Heart left ventricle (tissue), 13 donors: Measurements from ENCODE around the gene SELENOO.

ENCODE experiments used
- POLR2A ChIP-seq, 2 donors: fragments of 450-650 bp; IDR thresholded peaks; one replicate each; pipeline ENCODE4 v1.6.1; 2017; ENCODE audit warnings: antibody characterized with exemption in 2 of 2, mild to moderate bottlenecking in 2 of 2, moderate library complexity in 2 of 2
- TF ChIP-seq, protein P1 (sequence below), 12 donors: fragments of 200-600 bp; sonication (generic) in 4 of 12; IDR thresholded peaks; one replicate each; pipeline versions ENCODE4 v1.5.0 to v1.8.0; 2018 to 2022; ENCODE audit warnings: antibody characterized with exemption in 12 of 12, mild to moderate bottlenecking in 5 of 12
- donor health status: ischemic (EF 13 %, LVEDD 7.1; RV severe dilation, severe dysfunction).
- donor health status: DM: no; HTN: yes; CAD: no.
- donor health status: DM: no; HTN: no; CAD: no.
- donor health status: ischemic (EF 25% LVEDD 6.9; RV normal size, moderate dysfunction).
- donor health status: ischemic (EF 25% LVEDD 5.7; RV mildly dilated, moderate dysfunction).
- donor health status: ischemic (EF 35%, LVEDD 5.7; RV mildly dilated, moderate dysfunction).
- donor health status: nonischemic (EF 11% LVEDD 7.7; RV severe dilation, severe dysfunction).
- donor health status: DM: yes; HTN: yes; CAD: no.
- donor health status: PGD.
- donor health status: ischemic (EF 29% LVEDD 5.4; RV normal size, mild dysfunction).
- donor health status: nonischemic (EF 23%, LVEDD 6.1; RV moderate dilation, normal function).

DNA sequence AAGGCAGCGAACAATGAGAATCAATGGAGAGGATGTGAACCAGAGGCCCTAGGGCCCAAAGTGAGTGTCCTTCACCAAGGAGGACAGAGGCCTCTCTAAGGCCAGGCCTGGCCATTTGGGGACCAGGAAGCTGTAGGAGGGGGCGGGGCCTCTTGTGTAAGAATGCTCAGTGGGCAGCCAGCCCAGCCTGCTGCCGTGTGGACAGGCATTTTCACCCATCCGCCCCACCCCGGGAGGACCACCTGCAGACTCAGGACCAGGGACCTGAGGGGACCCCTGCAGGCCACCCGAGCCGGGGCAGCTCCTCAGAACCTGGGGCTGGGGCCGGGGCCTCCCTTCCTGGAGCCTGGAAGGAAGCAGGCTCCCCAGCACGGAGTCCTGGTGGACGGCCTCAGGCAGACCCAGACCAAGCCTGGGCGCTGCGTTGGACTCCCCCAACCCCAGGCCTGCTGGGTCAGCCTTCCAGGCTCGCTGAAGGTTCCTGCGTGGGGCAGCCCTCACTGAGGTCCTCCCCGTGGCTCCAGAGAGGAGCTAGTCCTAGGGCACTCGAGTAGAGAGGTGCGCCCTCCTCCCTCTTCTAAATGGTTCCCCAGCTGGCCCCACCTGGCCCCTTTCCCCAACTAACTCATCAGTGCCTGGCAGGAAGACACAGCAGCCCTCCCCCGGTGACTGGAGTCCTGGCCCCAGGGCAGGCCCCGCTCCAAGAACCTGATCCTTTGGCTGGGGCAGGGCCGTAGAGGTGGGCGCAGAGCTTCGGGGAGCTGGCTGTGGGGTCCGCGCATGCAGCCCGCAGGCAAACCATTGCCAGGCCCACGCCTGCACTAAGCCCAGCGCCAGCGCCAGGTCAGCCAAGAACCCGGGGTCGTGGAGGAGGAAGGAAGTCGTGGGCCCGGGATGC lies 16.6 kb upstream of the SELENOO start:
- TF ChIP-seq, protein P1, sequence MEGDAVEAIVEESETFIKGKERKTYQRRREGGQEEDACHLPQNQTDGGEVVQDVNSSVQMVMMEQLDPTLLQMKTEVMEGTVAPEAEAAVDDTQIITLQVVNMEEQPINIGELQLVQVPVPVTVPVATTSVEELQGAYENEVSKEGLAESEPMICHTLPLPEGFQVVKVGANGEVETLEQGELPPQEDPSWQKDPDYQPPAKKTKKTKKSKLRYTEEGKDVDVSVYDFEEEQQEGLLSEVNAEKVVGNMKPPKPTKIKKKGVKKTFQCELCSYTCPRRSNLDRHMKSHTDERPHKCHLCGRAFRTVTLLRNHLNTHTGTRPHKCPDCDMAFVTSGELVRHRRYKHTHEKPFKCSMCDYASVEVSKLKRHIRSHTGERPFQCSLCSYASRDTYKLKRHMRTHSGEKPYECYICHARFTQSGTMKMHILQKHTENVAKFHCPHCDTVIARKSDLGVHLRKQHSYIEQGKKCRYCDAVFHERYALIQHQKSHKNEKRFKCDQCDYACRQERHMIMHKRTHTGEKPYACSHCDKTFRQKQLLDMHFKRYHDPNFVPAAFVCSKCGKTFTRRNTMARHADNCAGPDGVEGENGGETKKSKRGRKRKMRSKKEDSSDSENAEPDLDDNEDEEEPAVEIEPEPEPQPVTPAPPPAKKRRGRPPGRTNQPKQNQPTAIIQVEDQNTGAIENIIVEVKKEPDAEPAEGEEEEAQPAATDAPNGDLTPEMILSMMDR (IDR thresholded peaks at IDR 0.05) = peak in 1 of 12 donors; percentile 9
- no peak for TF ChIP-seq POLR2A (IDR thresholded peaks at IDR 0.05)
